DND-41 (cell line): Measurements from ENCODE around the gene TBCB.

ENCODE experiments used
- CTCF ChIP-seq: IDR thresholded peaks from 2 replicates; pipeline ENCODE4 v1.5.1; 2012; ENCODE audit warnings: borderline replicate concordance, low read length, moderate library complexity, mild to moderate bottlenecking; ENCODE audit not compliant: poor library complexity, severe bottlenecking; ENCODE audit errors: extremely low read depth
- EZH2 ChIP-seq: IDR thresholded peaks from 3 replicates; pipeline ENCODE4 v1.6.1; 2012; ENCODE audit warnings: borderline replicate concordance, low read depth, mild to moderate bottlenecking, moderate library complexity, low read length, inconsistent platforms; ENCODE audit not compliant: severe bottlenecking

- TF ChIP-seq EZH2 (no peak), CTCF (no peak)
Observed at GRCh38 chr19:36072081-36072480, 43.2 kb upstream of the TBCB start.
